ENCODE results near the gene KRTAP4-5. TPM values are rescaled to one million over a fixed set of nuclear protein-coding genes. Genes with fewer than 3 reads are reported as not detected.

KRTAP4-5 gene
- total RNA-seq (2014; rRNA removed; shearing (Covaris generic)) = not detected in 2 replicates

DNA sequence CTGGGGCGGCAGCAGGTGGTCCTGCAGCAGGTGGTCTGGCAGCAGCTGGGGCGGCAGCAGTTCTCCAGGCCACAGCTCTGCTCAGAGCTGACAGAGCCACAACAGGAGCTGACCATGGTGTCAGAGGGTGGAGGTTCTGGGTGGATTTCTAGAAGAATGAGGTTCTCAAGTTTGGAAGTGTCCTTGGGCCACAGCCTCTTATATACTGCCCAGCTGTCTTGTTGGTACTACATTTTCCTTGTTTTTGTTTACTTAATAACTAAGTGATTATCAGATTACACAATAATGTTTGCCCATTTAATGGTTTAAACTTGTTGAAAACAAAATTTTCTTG is at the start of gene KRTAP4-5:
TSS of gene KRTAP4-5 (minus strand) at position 174 of the 334 bp plus-strand sequence. CDS start at position 116, 58 bp downstream.

DNA sequence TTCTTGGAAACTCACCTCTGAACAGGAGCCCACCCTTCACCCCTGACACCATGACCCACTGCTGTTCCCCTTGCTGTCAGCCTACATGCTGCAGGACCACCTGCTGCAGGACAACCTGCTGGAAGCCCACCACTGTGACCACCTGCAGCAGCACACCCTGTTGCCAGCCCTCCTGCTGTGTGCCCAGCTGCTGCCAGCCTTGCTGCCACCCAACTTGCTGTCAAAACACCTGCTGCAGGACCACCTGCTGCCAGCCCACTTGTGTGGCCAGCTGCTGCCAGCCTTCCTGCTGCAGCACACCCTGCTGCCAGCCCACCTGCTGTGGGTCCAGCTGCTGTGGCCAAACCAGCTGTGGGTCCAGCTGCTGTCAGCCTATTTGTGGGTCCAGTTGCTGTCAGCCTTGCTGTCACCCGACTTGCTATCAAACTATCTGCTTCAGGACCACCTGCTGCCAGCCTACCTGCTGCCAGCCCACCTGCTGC is 40.3 kb upstream of the KRTAP4-5 start, which contains the start of gene KRTAP9-1:
TSS of gene KRTAP9-1 (plus strand) at position 51 of the 482 bp plus-strand sequence. CDS start at position 51, 0 bp downstream.

DNA sequence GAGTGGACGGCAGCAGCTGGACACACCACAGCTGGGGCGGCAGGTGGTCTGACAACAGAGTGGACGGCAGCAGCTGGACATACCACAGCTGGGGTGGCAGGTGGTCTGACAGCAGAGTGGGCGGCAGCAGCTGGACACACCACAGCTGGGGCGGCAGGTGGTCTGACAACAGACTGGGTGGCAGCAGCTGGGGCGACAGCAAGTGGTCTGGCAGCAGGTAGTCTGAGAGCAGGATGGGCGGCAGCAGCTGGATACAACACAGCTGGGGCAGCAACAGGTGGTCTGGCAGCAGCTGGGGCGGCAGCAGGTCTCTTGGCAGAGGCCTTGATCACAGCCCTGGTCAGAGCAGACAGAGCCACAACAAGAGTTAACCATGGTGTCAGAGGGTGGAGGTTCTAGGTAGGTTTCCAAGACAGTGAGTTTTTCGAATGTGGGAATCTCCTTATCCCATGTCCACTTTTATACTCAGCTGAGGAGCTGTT is 34.9 kb upstream of the KRTAP4-5 start, which contains the start of gene KRTAP4-1:
TSS of gene KRTAP4-1 (minus strand) at position 432 of the 482 bp plus-strand sequence. CDS start at position 375, 57 bp downstream.

DNA sequence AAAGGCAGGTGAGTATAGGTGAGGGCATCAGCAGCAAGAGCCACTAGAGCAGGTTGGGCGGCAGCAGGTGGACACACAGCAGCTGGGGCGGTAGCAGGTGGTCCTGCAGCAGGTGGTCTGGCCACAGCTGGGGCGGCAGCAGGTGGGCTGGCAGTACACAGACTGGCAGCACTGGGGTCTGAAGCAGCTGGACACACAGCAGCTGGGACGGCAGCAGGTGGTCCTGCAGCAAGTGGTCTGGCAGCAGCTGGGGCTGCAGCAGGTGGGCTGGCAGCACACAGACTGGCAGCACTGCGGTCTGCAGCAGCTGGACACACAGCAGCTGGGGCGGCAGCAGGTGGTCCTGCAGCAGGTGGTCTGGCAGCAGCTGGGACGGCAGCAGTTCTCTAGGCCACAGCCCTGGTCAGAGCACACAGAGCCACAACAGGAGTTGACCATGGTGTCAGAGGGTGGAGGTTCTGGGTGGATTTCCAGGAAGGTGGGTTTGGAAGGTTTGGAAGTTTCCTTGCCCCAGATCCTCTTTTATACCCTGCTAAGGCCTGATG is 28.2 kb upstream of the KRTAP4-5 start, which contains the start of gene KRTAP4-2:
TSS of gene KRTAP4-2 (minus strand) at position 495 of the 545 bp plus-strand sequence. CDS start at position 438, 57 bp downstream.

DNA sequence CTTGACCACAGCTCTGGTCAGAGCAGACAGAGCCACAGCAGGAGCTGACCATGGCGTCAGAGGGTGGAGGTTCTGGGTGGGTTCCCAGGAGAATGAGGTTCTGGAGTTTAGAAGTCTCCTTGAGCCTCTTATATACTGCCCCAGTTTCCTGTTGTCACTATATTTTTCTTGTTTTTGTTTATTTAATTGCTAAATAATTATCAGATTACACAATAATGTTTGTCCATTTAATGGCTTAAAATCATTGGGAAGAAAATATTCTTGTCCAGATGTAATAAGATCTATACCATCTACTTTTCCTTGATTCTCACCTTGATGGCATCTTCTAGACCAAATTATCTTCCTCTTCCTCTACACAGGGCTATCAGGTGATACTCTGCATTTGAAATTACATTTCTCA is 18.5 kb upstream of the KRTAP4-5 start, which contains the start of gene KRTAP4-3:
TSS of gene KRTAP4-3 (minus strand) at position 101 of the 400 bp plus-strand sequence. CDS start at position 52, 49 bp downstream.

DNA sequence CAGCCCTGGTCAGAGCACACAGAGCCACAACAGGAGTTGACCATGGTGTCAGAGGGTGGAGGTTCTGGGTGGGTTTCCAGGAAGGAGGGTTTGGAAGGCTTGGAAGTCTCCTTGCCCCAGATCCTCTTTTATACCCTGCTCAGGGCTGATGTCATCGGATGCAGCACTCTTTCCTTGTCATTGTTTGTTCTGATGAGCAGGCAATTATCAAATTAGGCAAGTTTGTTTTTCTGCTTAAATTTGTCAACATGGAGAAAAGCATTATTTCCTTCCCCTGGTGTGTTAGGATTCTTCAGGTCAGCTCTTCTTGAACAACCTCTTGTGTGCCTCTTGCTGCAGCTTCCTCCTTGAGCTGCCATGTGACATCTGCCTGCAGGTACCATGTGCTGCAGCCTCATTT is 11.0 kb upstream of the KRTAP4-5 start, which contains the start of gene KRTAP4-4:
TSS of gene KRTAP4-4 (minus strand) at position 101 of the 400 bp plus-strand sequence. CDS start at position 44, 57 bp downstream.

DNA sequence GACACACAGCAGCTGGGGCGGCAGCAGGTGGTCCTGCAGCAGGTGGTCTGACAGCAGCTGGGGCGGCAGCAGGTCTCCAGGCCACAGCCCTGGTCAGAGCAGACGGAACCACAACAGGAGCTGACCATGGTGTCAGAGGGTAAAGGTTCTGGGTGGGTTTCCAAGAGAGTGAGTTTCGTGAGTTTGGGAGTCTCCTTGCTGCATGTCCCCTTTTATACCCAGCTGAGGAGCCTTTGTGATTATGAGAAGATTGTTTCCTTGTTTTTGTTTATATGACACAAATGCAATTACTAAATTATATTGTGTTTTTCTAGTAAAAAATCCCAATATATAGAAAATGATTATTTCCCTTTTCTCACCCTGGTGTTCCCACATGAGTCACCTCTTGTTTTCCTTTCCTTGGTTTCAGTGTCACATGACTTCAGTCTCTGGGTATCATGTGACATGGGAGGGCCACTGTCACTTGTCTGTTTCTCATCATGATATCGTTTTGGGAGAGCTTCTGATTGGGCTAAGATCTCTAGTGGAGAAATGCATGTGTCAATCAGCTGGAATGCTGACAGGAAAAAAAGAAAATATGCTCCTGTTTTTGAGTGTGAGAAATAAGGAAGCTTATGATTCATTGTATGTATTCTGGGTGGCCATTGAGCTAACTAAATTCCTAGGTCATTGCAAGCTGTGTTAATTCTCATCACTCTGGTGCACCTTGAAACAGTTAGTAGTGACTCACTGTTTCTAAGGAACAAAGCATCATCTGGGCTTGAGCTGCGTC is 9.1 kb downstream of the KRTAP4-5 start, which contains the start of gene KRTAP4-6:
TSS of gene KRTAP4-6 (minus strand) at position 185 of the 772 bp plus-strand sequence. CDS start at position 128, 57 bp downstream.

DNA sequence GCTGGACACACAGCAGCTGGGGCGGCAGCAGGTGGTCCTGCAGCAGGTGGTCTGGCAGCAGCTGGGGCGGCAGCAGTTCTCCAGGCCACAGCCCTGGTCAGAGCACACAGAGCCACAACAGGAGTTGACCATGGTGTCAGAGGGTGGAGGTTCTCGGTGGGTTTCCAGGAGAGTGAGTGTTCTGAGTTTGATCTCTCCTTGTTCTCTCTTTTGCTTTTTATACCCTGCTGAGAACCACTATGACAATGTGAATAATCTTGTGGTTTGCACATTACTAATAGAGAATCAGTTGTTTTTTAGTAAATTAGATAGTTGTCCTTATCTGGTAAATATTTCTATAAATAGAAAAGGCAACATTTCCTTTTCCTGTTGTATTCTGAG is 25.6 kb downstream of the KRTAP4-5 start, which contains the start of gene KRTAP4-12:
TSS of gene KRTAP4-12 (minus strand) at position 192 of the 381 bp plus-strand sequence. CDS start at position 132, 60 bp downstream.

DNA sequence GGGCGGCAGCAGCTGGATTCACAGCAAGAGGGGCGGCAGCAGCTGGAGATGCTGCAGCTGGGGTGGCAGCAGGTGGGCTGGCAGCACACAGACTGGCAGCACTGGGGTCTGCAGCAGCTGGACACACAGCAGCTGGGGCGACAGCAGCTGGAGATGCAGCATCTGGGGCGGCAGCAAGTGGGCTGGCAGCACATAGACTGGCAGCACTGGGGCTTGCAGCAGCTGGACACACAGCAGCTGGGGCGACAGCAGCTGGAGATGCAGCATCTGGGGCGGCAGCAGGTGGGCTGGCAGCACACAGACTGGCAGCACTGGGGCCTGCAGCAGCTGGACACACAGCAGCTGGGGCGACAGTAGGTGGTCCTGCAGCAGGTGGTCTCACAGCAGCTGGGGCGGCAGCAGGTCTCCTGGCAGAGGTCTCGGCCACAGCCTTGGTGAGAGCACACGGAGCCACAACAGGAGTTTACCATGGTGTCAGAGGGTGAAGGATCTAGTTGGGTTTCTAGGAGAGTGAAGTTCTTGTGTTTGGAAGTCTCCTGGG is 31.7 kb downstream of the KRTAP4-5 start, which contains the start of gene KRTAP4-11:
TSS of gene KRTAP4-11 (minus strand) at position 528 of the 541 bp plus-strand sequence. CDS start at position 470, 58 bp downstream.

DNA sequence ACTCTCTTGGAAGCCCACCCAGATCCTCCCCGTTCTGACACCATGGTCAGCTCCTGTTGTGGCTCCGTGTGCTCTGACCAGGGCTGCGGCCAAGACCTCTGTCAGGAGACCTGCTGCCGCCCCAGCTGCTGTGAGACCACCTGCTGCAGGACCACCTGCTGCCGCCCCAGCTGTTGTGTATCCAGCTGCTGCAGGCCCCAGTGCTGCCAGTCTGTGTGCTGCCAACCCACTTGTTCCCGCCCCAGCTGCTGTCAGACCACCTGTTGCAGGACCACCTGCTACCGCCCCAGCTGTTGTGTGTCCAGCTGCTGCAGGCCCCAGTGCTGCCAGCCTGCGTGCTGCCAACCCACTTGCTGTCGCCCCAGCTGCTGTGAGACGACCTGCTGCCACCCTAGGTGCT is 44.3 kb downstream of the KRTAP4-5 start, which contains the start of gene KRTAP4-9:
TSS of gene KRTAP4-9 (plus strand) at position 43 of the 400 bp plus-strand sequence. CDS start at position 43, 0 bp downstream.

DNA sequence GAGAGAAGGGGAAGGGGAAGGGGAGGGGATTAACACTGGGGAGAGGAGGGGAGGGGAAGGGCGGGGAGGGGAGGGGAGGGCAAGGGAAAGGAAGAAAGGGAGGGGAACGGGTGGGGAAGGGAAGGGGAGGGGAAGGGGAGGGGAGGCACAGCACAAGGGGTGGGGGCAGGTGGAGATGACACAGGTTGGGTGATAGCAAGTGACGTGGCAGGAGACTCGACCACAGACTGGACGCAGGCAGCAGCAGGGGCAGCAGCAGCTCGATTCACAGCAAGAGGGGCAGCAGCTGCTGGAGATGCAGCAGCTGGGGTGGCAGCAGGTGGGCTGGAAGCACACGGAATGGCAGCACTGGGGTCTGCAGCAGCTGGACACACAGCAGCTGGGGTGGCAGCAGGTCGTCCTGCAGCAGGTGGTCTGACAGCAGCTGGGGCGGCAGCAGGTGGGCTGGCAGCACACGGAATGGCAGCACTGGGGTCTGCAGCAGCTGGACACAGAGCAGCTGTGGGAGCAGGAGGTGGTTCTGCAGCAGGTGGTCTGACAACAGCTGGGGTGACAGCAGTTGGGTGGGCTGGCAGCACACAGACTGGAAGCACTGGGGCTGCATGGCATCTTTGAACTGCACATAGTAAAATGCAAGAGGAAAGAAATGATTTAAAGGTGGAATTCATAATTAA is 47.9 kb downstream of the KRTAP4-5 start, which contains the start of gene KRTAP4-16:
TSS of gene KRTAP4-16 (minus strand) at position 624 of the 674 bp plus-strand sequence. CDS start at position 624, 0 bp downstream.

Small RNA genes within 50 kb of the gene (small RNA-seq; reads per million reads assigned to genes)
- not detected for gene KRTAP4-17P

Other genes with a start within 250 kb of the KRTAP4-5 start
- 0.08 TPM in 1 of 2 replicates, not detected in the other for gene KRT23, start 212.2 kb downstream of the KRTAP4-5 start, total RNA-seq (2014; rRNA removed; shearing (Covaris generic))
- not detected in 2 replicates for gene KRT39, start 182.9 kb downstream of the KRTAP4-5 start, total RNA-seq (2014; rRNA removed; shearing (Covaris generic))
- gene KRT40, start 165.5 kb downstream of the KRTAP4-5 start, total RNA-seq (2014; rRNA removed; shearing (Covaris generic)) = not detected in 2 replicates
- not detected in 2 replicates for gene KRTAP3-3, start 155.7 kb downstream of the KRTAP4-5 start, total RNA-seq (2014; rRNA removed; shearing (Covaris generic))
- gene KRTAP3-2, start 149.9 kb downstream of the KRTAP4-5 start, total RNA-seq (2014; rRNA removed; shearing (Covaris generic)) = not detected in 2 replicates
- gene KRTAP3-1, start 140.7 kb downstream of the KRTAP4-5 start, total RNA-seq (2014; rRNA removed; shearing (Covaris generic)) = not detected in 2 replicates
- gene KRTAP1-5, start 122.6 kb downstream of the KRTAP4-5 start, total RNA-seq (2014; rRNA removed; shearing (Covaris generic)) = not detected in 2 replicates
- gene KRTAP1-4, start 119.6 kb downstream of the KRTAP4-5 start, total RNA-seq (2014; rRNA removed; shearing (Covaris generic)) = not detected in 2 replicates
- not detected in 2 replicates for gene KRTAP1-3, start 115.0 kb downstream of the KRTAP4-5 start, total RNA-seq (2014; rRNA removed; shearing (Covaris generic))
- not detected in 2 replicates for gene KRTAP1-1, start 108.4 kb downstream of the KRTAP4-5 start, total RNA-seq (2014; rRNA removed; shearing (Covaris generic))
- not detected in 2 replicates for gene KRTAP2-1, start 102.5 kb downstream of the KRTAP4-5 start, total RNA-seq (2014; rRNA removed; shearing (Covaris generic))
- not detected in 2 replicates for gene KRTAP2-2, start 94.6 kb downstream of the KRTAP4-5 start, total RNA-seq (2014; rRNA removed; shearing (Covaris generic))
- gene KRTAP2-3, start 89.7 kb downstream of the KRTAP4-5 start, total RNA-seq (2014; rRNA removed; shearing (Covaris generic)) = 0.29 TPM in 1 of 2 replicates, not detected in the other
- gene KRTAP2-4, start 83.9 kb downstream of the KRTAP4-5 start, total RNA-seq (2014; rRNA removed; shearing (Covaris generic)) = not detected in 2 replicates
- gene KRTAP4-7, start 65.7 kb downstream of the KRTAP4-5 start, total RNA-seq (2014; rRNA removed; shearing (Covaris generic)) = not detected in 2 replicates
- gene KRTAP4-8, start 51.7 kb downstream of the KRTAP4-5 start, total RNA-seq (2014; rRNA removed; shearing (Covaris generic)) = not detected in 2 replicates
- not detected in 2 replicates for gene KRTAP4-16, start 47.6 kb downstream of the KRTAP4-5 start, total RNA-seq (2014; rRNA removed; shearing (Covaris generic))
- gene KRTAP4-9, start 44.4 kb downstream of the KRTAP4-5 start, total RNA-seq (2014; rRNA removed; shearing (Covaris generic)) = not detected in 2 replicates
- not detected in 2 replicates for gene KRTAP4-11, start 31.5 kb downstream of the KRTAP4-5 start, total RNA-seq (2014; rRNA removed; shearing (Covaris generic))
- gene KRTAP4-12, start 25.6 kb downstream of the KRTAP4-5 start, total RNA-seq (2014; rRNA removed; shearing (Covaris generic)) = not detected in 2 replicates
- gene KRTAP4-6, start 9.3 kb downstream of the KRTAP4-5 start, total RNA-seq (2014; rRNA removed; shearing (Covaris generic)) = not detected in 2 replicates
- not detected in 2 replicates for gene KRTAP4-4, start 10.9 kb upstream of the KRTAP4-5 start, total RNA-seq (2014; rRNA removed; shearing (Covaris generic))
- not detected in 2 replicates for gene KRTAP4-3, start 18.4 kb upstream of the KRTAP4-5 start, total RNA-seq (2014; rRNA removed; shearing (Covaris generic))
- not detected in 2 replicates for gene KRTAP4-2, start 28.4 kb upstream of the KRTAP4-5 start, total RNA-seq (2014; rRNA removed; shearing (Covaris generic))
- gene KRTAP4-1, start 35.1 kb upstream of the KRTAP4-5 start, total RNA-seq (2014; rRNA removed; shearing (Covaris generic)) = not detected in 2 replicates
- not detected in 2 replicates for gene KRTAP9-1, start 40.1 kb upstream of the KRTAP4-5 start, total RNA-seq (2014; rRNA removed; shearing (Covaris generic))
- not detected in 2 replicates for gene KRTAP9-2, start 76.8 kb upstream of the KRTAP4-5 start, total RNA-seq (2014; rRNA removed; shearing (Covaris generic))
- gene KRTAP9-3, start 82.6 kb upstream of the KRTAP4-5 start, total RNA-seq (2014; rRNA removed; shearing (Covaris generic)) = not detected in 2 replicates
- gene KRTAP9-8, start 88.2 kb upstream of the KRTAP4-5 start, total RNA-seq (2014; rRNA removed; shearing (Covaris generic)) = not detected in 2 replicates
- gene KRTAP9-4, start 99.9 kb upstream of the KRTAP4-5 start, total RNA-seq (2014; rRNA removed; shearing (Covaris generic)) = not detected in 2 replicates
- not detected in 2 replicates for gene KRTAP9-9, start 105.6 kb upstream of the KRTAP4-5 start, total RNA-seq (2014; rRNA removed; shearing (Covaris generic))
- not detected in 2 replicates for gene KRTAP9-6, start 115.6 kb upstream of the KRTAP4-5 start, total RNA-seq (2014; rRNA removed; shearing (Covaris generic))
- not detected in 2 replicates for gene KRTAP9-7, start 125.9 kb upstream of the KRTAP4-5 start, total RNA-seq (2014; rRNA removed; shearing (Covaris generic))
- not detected in 2 replicates for gene KRTAP29-1, start 153.0 kb upstream of the KRTAP4-5 start, total RNA-seq (2014; rRNA removed; shearing (Covaris generic))
- not detected in 2 replicates for gene KRTAP16-1, start 159.5 kb upstream of the KRTAP4-5 start, total RNA-seq (2014; rRNA removed; shearing (Covaris generic))
- gene KRTAP17-1, start 165.9 kb upstream of the KRTAP4-5 start, total RNA-seq (2014; rRNA removed; shearing (Covaris generic)) = not detected in 2 replicates
- not detected in 2 replicates for gene KRT33A, start 201.0 kb upstream of the KRTAP4-5 start, total RNA-seq (2014; rRNA removed; shearing (Covaris generic))
- gene KRT33B, start 220.0 kb upstream of the KRTAP4-5 start, total RNA-seq (2014; rRNA removed; shearing (Covaris generic)) = 0.29 TPM in 1 of 2 replicates, not detected in the other
- gene KRT34, start 232.5 kb upstream of the KRTAP4-5 start, total RNA-seq (2014; rRNA removed; shearing (Covaris generic)) = 0.23 and 0.77 TPM in 2 replicates
- not detected in 2 replicates for gene KRT31, start 247.8 kb upstream of the KRTAP4-5 start, total RNA-seq (2014; rRNA removed; shearing (Covaris generic))